ENCODE data around the gene GOLPH3L.

DNA sequence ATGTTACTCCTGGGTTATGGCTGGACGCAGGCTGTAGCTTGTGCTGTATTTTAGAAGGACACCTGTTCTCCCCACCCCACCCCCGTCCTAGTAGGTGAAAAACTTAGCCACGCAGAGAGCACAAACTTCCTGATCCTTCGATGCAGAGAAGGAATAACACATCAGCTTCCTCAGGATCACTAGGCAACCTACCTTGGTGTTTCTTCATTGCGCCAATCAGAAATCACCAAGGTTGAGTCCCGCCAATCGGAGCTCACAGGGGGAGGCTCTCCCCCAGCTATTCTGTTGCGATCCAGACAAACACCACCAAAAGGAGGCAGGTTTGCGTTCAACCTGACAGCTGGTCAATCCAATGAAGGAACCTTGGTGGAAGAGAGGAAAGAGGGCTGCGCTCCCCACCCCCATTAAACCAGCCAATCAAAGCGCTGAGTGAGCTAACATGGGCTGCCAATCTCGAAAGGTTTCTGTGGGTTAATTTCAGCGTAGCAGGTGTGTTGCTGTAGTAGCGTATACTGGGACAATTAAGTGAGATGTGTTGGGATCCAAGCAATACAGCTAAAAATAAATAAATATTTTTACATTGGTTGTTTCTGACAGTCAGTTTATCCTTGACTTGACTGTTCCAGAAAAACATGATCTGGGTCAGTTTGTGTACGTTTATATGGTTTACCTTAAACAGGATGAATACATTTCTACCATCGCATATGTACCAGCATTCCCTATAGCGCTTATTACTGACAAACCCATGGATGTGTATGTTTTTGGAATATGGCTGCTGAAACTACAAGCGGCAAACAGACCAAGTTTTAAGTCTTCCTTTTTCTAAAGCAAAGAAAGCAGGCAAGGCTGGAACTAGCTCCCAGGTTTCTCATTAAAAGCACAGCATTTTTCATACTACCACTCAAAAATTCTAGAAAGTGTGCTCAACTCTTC is at the start of gene GOLPH3L:
- TF ChIP-seq, protein P1, sequence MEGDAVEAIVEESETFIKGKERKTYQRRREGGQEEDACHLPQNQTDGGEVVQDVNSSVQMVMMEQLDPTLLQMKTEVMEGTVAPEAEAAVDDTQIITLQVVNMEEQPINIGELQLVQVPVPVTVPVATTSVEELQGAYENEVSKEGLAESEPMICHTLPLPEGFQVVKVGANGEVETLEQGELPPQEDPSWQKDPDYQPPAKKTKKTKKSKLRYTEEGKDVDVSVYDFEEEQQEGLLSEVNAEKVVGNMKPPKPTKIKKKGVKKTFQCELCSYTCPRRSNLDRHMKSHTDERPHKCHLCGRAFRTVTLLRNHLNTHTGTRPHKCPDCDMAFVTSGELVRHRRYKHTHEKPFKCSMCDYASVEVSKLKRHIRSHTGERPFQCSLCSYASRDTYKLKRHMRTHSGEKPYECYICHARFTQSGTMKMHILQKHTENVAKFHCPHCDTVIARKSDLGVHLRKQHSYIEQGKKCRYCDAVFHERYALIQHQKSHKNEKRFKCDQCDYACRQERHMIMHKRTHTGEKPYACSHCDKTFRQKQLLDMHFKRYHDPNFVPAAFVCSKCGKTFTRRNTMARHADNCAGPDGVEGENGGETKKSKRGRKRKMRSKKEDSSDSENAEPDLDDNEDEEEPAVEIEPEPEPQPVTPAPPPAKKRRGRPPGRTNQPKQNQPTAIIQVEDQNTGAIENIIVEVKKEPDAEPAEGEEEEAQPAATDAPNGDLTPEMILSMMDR (IDR thresholded peaks at IDR 0.05) = peak in 1 of 3 donors; percentile 18
- TF ChIP-seq POLR2A (IDR thresholded peaks at IDR 0.05) = peak; percentile 86
